ENCODE measurements around the gene LPP.

The LPP gene

GRCh38 chr3:188779281-188779980 is 625.5 kb downstream of the LPP start:
- peak; percentile 64 for DNase-seq (ENCODE audit: low read depth)
- no peaks in the 10 kb centered on the region for H3K9me3 ChIP-seq (ENCODE audit: control insufficient read depth, low read length)
- peaks cover 52% of the 10 kb centered on the region for H3K4me1 ChIP-seq (ENCODE audit: control insufficient read depth, insufficient read depth, low read length)
- H3K4me3 ChIP-seq (ENCODE audit: low read length), result peak overlapping the region; percentile 67
- no peaks in the 10 kb centered on the region for H3K27me3 ChIP-seq (replicated peaks; ENCODE audit: control insufficient read depth, insufficient read depth, low read length)
- peak overlapping the region; percentile 74 for H3K9ac ChIP-seq (ENCODE audit: low read length)
- H3K36me3 ChIP-seq (ENCODE audit: control insufficient read depth, insufficient read depth, low read length, severe bottlenecking), result no peaks in the 10 kb centered on the region

- Histone ChIP-seq H3K4me3 (ENCODE audit: low read length) (peak overlapping the region; percentile 67), H3K4me1 (ENCODE audit: control insufficient read depth, insufficient read depth, low read length) (peaks cover 52% of the 10 kb centered on the region), H3K9me3 (ENCODE audit: control insufficient read depth, low read length) (no peaks in the 10 kb centered on the region), H3K27me3 (replicated peaks; ENCODE audit: control insufficient read depth, insufficient read depth, low read length) (no peaks in the 10 kb centered on the region), H3K36me3 (ENCODE audit: control insufficient read depth, insufficient read depth, low read length, severe bottlenecking) (no peaks in the 10 kb centered on the region), H3K9ac (ENCODE audit: low read length) (peak overlapping the region; percentile 74)
- peak; percentile 26 for DNase-seq (ENCODE audit: low read depth)
Measured at GRCh38 chr3:188780193-188781147, 626.5 kb downstream of the LPP start.

- Histone ChIP-seq H3K4me1 (ENCODE audit: control insufficient read depth, insufficient read depth, low read length) (peaks cover 45% of the 10 kb centered on the region), H3K9me3 (ENCODE audit: control insufficient read depth, low read length) (no peaks in the 10 kb centered on the region), H3K4me3 (ENCODE audit: low read length) (no peak overlapping the region), H3K36me3 (ENCODE audit: control insufficient read depth, insufficient read depth, low read length, severe bottlenecking) (no peaks in the 10 kb centered on the region), H3K27me3 (replicated peaks; ENCODE audit: control insufficient read depth, insufficient read depth, low read length) (no peaks in the 10 kb centered on the region), H3K9ac (ENCODE audit: low read length) (no peak overlapping the region)
- no peak for DNase-seq (ENCODE audit: low read depth)
Measured at GRCh38 chr3:188782613-188783124, 628.7 kb downstream of the LPP start.

GRCh38 chr3:188786424-188786823 is 632.5 kb downstream of the LPP start:
- H3K9me3 ChIP-seq (ENCODE audit: control insufficient read depth, low read length), result no peaks in the 10 kb centered on the region
- DNase-seq (ENCODE audit: low read depth), result no peak
- peaks cover 30% of the 10 kb centered on the region for H3K4me1 ChIP-seq (ENCODE audit: control insufficient read depth, insufficient read depth, low read length)
- no peaks in the 10 kb centered on the region for H3K27me3 ChIP-seq (replicated peaks; ENCODE audit: control insufficient read depth, insufficient read depth, low read length)
- H3K36me3 ChIP-seq (ENCODE audit: control insufficient read depth, insufficient read depth, low read length, severe bottlenecking), result no peaks in the 10 kb centered on the region
- H3K4me3 ChIP-seq (ENCODE audit: low read length), result no peak overlapping the region
- no peak overlapping the region for H3K9ac ChIP-seq (ENCODE audit: low read length)

GRCh38 chr3:188788621-188789081 is 634.7 kb downstream of the LPP start:
- peak; percentile 65 for DNase-seq (ENCODE audit: low read depth)
- no peak overlapping the region for H3K4me3 ChIP-seq (ENCODE audit: low read length)
- peaks cover 17% of the 10 kb centered on the region for H3K4me1 ChIP-seq (ENCODE audit: control insufficient read depth, insufficient read depth, low read length)
- H3K36me3 ChIP-seq (ENCODE audit: control insufficient read depth, insufficient read depth, low read length, severe bottlenecking), result peaks cover 4% of the 10 kb centered on the region
- H3K27me3 ChIP-seq (replicated peaks; ENCODE audit: control insufficient read depth, insufficient read depth, low read length), result no peaks in the 10 kb centered on the region
- H3K9ac ChIP-seq (ENCODE audit: low read length), result no peak overlapping the region
- H3K9me3 ChIP-seq (ENCODE audit: control insufficient read depth, low read length), result no peaks in the 10 kb centered on the region

- H3K4me3 ChIP-seq (ENCODE audit: low read length), result no peak overlapping the region
- no peaks in the 10 kb centered on the region for H3K27me3 ChIP-seq (replicated peaks; ENCODE audit: control insufficient read depth, insufficient read depth, low read length)
- no peak for DNase-seq (ENCODE audit: low read depth)
- peaks cover 17% of the 10 kb centered on the region for H3K4me1 ChIP-seq (ENCODE audit: control insufficient read depth, insufficient read depth, low read length)
- H3K9me3 ChIP-seq (ENCODE audit: control insufficient read depth, low read length), result no peaks in the 10 kb centered on the region
- peaks cover 4% of the 10 kb centered on the region for H3K36me3 ChIP-seq (ENCODE audit: control insufficient read depth, insufficient read depth, low read length, severe bottlenecking)
- no peak overlapping the region for H3K9ac ChIP-seq (ENCODE audit: low read length)
Measured at GRCh38 chr3:188789251-188789650, 635.3 kb downstream of the LPP start.

GRCh38 chr3:188791311-188791710 is 637.4 kb downstream of the LPP start:
- no peaks in the 10 kb centered on the region for H3K27me3 ChIP-seq (replicated peaks; ENCODE audit: control insufficient read depth, insufficient read depth, low read length)
- no peaks in the 10 kb centered on the region for H3K9me3 ChIP-seq (ENCODE audit: control insufficient read depth, low read length)
- H3K9ac ChIP-seq (ENCODE audit: low read length), result no peak overlapping the region
- H3K4me3 ChIP-seq (ENCODE audit: low read length), result no peak overlapping the region
- H3K4me1 ChIP-seq (ENCODE audit: control insufficient read depth, insufficient read depth, low read length), result peaks cover 25% of the 10 kb centered on the region
- no peak for DNase-seq (ENCODE audit: low read depth)
- H3K36me3 ChIP-seq (ENCODE audit: control insufficient read depth, insufficient read depth, low read length, severe bottlenecking), result peaks cover 4% of the 10 kb centered on the region

- Histone ChIP-seq H3K9me3 (ENCODE audit: control insufficient read depth, low read length) (no peaks in the 10 kb centered on the region), H3K36me3 (ENCODE audit: control insufficient read depth, insufficient read depth, low read length, severe bottlenecking) (peaks cover 4% of the 10 kb centered on the region), H3K4me3 (ENCODE audit: low read length) (no peak overlapping the region), H3K9ac (ENCODE audit: low read length) (no peak overlapping the region), H3K4me1 (ENCODE audit: control insufficient read depth, insufficient read depth, low read length) (peaks cover 38% of the 10 kb centered on the region), H3K27me3 (replicated peaks; ENCODE audit: control insufficient read depth, insufficient read depth, low read length) (no peaks in the 10 kb centered on the region)
- DNase-seq (ENCODE audit: low read depth), result no peak
Measured at GRCh38 chr3:188792793-188793192, 638.8 kb downstream of the LPP start.

GRCh38 chr3:188796122-188796631 is 642.2 kb downstream of the LPP start:
- H3K4me3 ChIP-seq (ENCODE audit: low read length), result peak overlapping the region; percentile 25
- H3K4me1 ChIP-seq (ENCODE audit: control insufficient read depth, insufficient read depth, low read length), result peaks cover 33% of the 10 kb centered on the region
- peak; percentile 71 for DNase-seq (ENCODE audit: low read depth)
- peaks cover 4% of the 10 kb centered on the region for H3K36me3 ChIP-seq (ENCODE audit: control insufficient read depth, insufficient read depth, low read length, severe bottlenecking)
- H3K27me3 ChIP-seq (replicated peaks; ENCODE audit: control insufficient read depth, insufficient read depth, low read length), result no peaks in the 10 kb centered on the region
- H3K9me3 ChIP-seq (ENCODE audit: control insufficient read depth, low read length), result no peaks in the 10 kb centered on the region
- H3K9ac ChIP-seq (ENCODE audit: low read length), result no peak overlapping the region

GRCh38 chr3:188797045-188797444 is 643.1 kb downstream of the LPP start:
- DNase-seq (ENCODE audit: low read depth), result no peak
- no peaks in the 10 kb centered on the region for H3K27me3 ChIP-seq (replicated peaks; ENCODE audit: control insufficient read depth, insufficient read depth, low read length)
- H3K9me3 ChIP-seq (ENCODE audit: control insufficient read depth, low read length), result no peaks in the 10 kb centered on the region
- peaks cover 33% of the 10 kb centered on the region for H3K4me1 ChIP-seq (ENCODE audit: control insufficient read depth, insufficient read depth, low read length)
- peaks cover 4% of the 10 kb centered on the region for H3K36me3 ChIP-seq (ENCODE audit: control insufficient read depth, insufficient read depth, low read length, severe bottlenecking)
- H3K9ac ChIP-seq (ENCODE audit: low read length), result no peak overlapping the region
- H3K4me3 ChIP-seq (ENCODE audit: low read length), result no peak overlapping the region

GRCh38 chr3:188798556-188799145 is 644.7 kb downstream of the LPP start:
- H3K4me1 ChIP-seq (ENCODE audit: control insufficient read depth, insufficient read depth, low read length), result peaks cover 33% of the 10 kb centered on the region
- no peaks in the 10 kb centered on the region for H3K36me3 ChIP-seq (ENCODE audit: control insufficient read depth, insufficient read depth, low read length, severe bottlenecking)
- no peak overlapping the region for H3K4me3 ChIP-seq (ENCODE audit: low read length)
- no peak overlapping the region for H3K9ac ChIP-seq (ENCODE audit: low read length)
- DNase-seq (ENCODE audit: low read depth), result no peak
- no peaks in the 10 kb centered on the region for H3K9me3 ChIP-seq (ENCODE audit: control insufficient read depth, low read length)
- no peaks in the 10 kb centered on the region for H3K27me3 ChIP-seq (replicated peaks; ENCODE audit: control insufficient read depth, insufficient read depth, low read length)
